Thyroid gland (tissue), 4 donors: ENCODE measurements around the gene ZNF627. TPM values are rescaled to one million over a fixed set of nuclear protein-coding genes. Genes with fewer than 3 reads are reported as not detected.
"Not testable (repeated sequence)": the region's sequence is repeated elsewhere in the genome, so short reads cannot be mapped to it uniquely, and the experiment has no call there.

Source experiments
- DNase-seq, 2 donors: peaks; one replicate each; pipeline ENCODE4 v3.0.0-alpha.2; 2019
- H3K27ac ChIP-seq, 3 donors: fragments of 200-600 bp; sonication (generic); 1 replicate in 2 of 3; 2 replicates in 1 of 3; pipeline ENCODE4 v1.5.1; 2016 to 2019; ENCODE audit warnings: mild to moderate bottlenecking in 1 of 3, moderate library complexity in 1 of 3
- H3K27me3 ChIP-seq: fragments of 200-600 bp; sonication (generic); one replicate; pipeline ENCODE4 v1.5.1; 2019
- H3K36me3 ChIP-seq, 2 donors: fragments of 200-600 bp; sonication (generic); one replicate each; pipeline ENCODE4 v1.5.1; 2016 to 2019
- H3K4me1 ChIP-seq, 2 donors: fragments of 200-600 bp; sonication (generic); one replicate each; pipeline ENCODE4 v1.5.1; 2017 to 2019
- H3K4me3 ChIP-seq, 3 donors: fragments of 200-600 bp; sonication (generic); replicated peaks in 1 of 3; 1 replicate in 2 of 3; 2 replicates in 1 of 3; pipeline ENCODE4 v1.5.1; 2016; ENCODE audit warnings: mild to moderate bottlenecking in 1 of 3
- H3K9me3 ChIP-seq: fragments of 200-600 bp; sonication (generic); one replicate; pipeline ENCODE4 v1.5.1; 2017
- POLR2A ChIP-seq, 2 donors: fragments of 450-650 bp; IDR thresholded peaks; one replicate each; pipeline ENCODE4 v1.6.1; 2017; ENCODE audit warnings: antibody characterized with exemption in 2 of 2, mild to moderate bottlenecking in 2 of 2, moderate library complexity in 1 of 2
- WGBS, 2 donors: methylation state at CpG; one replicate each; pipeline ENCODE4 v1.1.5; 2017; 5-methylcytosine and 5-hydroxymethylcytosine counted together
- intact Hi-C: fragments of 100-400 bp; cut with DNase I; formaldehyde crosslinking; loops from one replicate; pipeline ENCODE4 v1.15.1; 2023
- total RNA-seq, 4 donors: library from RNA; depleted of rRNA; stranded (reverse); fragments of >200 nt; gene quantifications; one replicate each; pipeline ENCODE4 v1.2.3, GENCODE V29; 2016
- TF ChIP-seq, protein P1 (sequence below), 6 experiments: fragments of 200-600 bp in 3 of 6; fragments of 450-650 bp in 3 of 6; sonication (generic) in 3 of 6; IDR thresholded peaks; one replicate each; pipeline ENCODE4 v1.5.1; 2016 to 2019; ENCODE audit warnings: antibody characterized with exemption in 6 of 6, mild to moderate bottlenecking in 2 of 6, inconsistent platforms in 1 of 6, moderate library complexity in 1 of 6

Gene ZNF627
- total RNA-seq, 4 donors from 2014 or later, result 14.5 to 24.3 (median 21.7) TPM

GRCh38 chr19:11612816-11613511 lies 15.7 kb downstream of the ZNF627 start:
- DNase-seq, result no peak
- Histone ChIP-seq H3K4me3 (no peak overlapping the region), H3K9me3 (no peaks in the 10 kb centered on the region), H3K27me3 (no peaks in the 10 kb centered on the region), H3K36me3 (peaks cover 27 to 34% of the 10 kb centered on the region in 2 donors), H3K27ac (no peak overlapping the region), H3K4me1 (peaks cover 0 to 9% of the 10 kb centered on the region in 2 donors)
- intact Hi-C loops, result no loop called here
- WGBS, 2 donors, result 96 to 98% methylated on average over 5 of the region's 5 CpGs
- TF ChIP-seq POLR2A (IDR thresholded peaks at IDR 0.05), result no peak

- H3K27ac ChIP-seq, result no peak overlapping the region
- H3K9me3 ChIP-seq, result no peaks in the 10 kb centered on the region
- no peaks in the 10 kb centered on the region for H3K4me1 ChIP-seq
- H3K27me3 ChIP-seq, result no peaks in the 10 kb centered on the region
- TF ChIP-seq POLR2A (IDR thresholded peaks at IDR 0.05), result no peak
- TF ChIP-seq, protein P1, sequence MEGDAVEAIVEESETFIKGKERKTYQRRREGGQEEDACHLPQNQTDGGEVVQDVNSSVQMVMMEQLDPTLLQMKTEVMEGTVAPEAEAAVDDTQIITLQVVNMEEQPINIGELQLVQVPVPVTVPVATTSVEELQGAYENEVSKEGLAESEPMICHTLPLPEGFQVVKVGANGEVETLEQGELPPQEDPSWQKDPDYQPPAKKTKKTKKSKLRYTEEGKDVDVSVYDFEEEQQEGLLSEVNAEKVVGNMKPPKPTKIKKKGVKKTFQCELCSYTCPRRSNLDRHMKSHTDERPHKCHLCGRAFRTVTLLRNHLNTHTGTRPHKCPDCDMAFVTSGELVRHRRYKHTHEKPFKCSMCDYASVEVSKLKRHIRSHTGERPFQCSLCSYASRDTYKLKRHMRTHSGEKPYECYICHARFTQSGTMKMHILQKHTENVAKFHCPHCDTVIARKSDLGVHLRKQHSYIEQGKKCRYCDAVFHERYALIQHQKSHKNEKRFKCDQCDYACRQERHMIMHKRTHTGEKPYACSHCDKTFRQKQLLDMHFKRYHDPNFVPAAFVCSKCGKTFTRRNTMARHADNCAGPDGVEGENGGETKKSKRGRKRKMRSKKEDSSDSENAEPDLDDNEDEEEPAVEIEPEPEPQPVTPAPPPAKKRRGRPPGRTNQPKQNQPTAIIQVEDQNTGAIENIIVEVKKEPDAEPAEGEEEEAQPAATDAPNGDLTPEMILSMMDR (IDR thresholded peaks at IDR 0.05), result no peak
- H3K36me3 ChIP-seq, result peaks cover 32 to 55% of the 10 kb centered on the region in 2 donors
- H3K4me3 ChIP-seq, result no peak overlapping the region
- 94 to 95% methylated on average over 19 of the region's 19 CpGs for WGBS, 2 donors
- intact Hi-C loops, result no loop called here
- no peak for DNase-seq
Observed at GRCh38 chr19:11617180-11618062, 20.1 kb downstream of the ZNF627 start.

DNA sequence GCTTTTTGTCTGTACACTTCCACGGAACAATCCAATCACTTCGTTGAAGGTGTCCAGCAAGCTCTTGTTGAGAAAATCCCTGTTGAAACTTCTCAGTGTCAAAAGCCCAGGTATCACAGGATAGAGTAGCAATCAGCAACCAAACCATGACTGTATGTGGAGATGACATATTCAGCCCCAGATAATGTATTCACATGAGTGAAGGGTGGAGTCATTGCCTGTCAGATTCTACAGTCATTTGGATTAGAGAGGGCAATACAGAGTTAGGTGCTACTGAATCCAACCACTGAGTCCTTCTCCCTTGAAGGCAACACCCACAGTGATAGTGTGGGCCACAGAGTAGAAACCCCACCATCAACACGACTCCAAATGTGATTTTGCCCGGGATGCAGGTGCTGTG lies 23.3 kb downstream of the ZNF627 start:
- DNase-seq, result no peak
- no peak overlapping the region for H3K27ac ChIP-seq
- no peak overlapping the region for H3K4me3 ChIP-seq
- TF ChIP-seq, protein P1 (IDR thresholded peaks at IDR 0.05), result no peak
- no peak for TF ChIP-seq POLR2A (IDR thresholded peaks at IDR 0.05)
- intact Hi-C loops, result no loop called here
- H3K36me3 ChIP-seq, result peaks cover 28 to 45% of the 10 kb centered on the region in 2 donors
- H3K9me3 ChIP-seq, result no peaks in the 10 kb centered on the region
- no peaks in the 10 kb centered on the region for H3K27me3 ChIP-seq
- H3K4me1 ChIP-seq, result peaks cover 6 to 21% of the 10 kb centered on the region in 2 donors
- WGBS, 2 donors, result 67 to 99% methylated on average over 4 of the region's 4 CpGs

- 58 to 60% methylated on average over 3 of the region's 3 CpGs for WGBS, 2 donors
- H3K27ac ChIP-seq, H3K27me3 ChIP-seq, H3K4me3 ChIP-seq, DNase-seq, H3K9me3 ChIP-seq, intact Hi-C loops: not testable (repeated sequence)
- Histone ChIP-seq H3K4me1 (peaks cover 6 to 26% of the 10 kb centered on the region in 2 donors), H3K36me3 (peaks cover 10 to 27% of the 10 kb centered on the region in 2 donors)
Observed at GRCh38 chr19:11622401-11622800, 25.1 kb downstream of the ZNF627 start.

DNA sequence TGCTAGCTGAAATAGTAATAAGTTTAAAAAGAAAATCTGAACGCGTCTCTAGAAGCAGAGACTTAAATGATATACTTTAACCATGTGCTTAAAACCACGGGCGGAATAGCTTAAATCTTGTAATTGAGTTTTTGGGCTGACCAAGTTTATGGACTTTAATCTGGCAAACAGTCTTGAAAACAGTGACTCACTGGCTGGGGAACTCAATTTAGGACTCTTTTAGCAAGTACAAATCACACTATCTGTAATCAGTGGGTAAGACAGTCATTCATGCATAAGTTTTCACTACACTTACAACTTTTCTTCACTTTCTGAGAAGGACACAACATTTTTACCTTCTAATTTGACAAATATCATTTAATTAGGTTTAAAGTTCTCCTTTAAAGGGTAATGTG lies 26.8 kb downstream of the ZNF627 start:
- WGBS, 2 donors, result 50 to 69% methylated on average over 4 of the region's 4 CpGs
- intact Hi-C loops, result no loop called here
- Histone ChIP-seq H3K36me3 (peaks cover 5 to 13% of the 10 kb centered on the region in 2 donors), H3K27me3 (no peaks in the 10 kb centered on the region), H3K9me3 (no peaks in the 10 kb centered on the region), H3K4me3 (no peak overlapping the region), H3K4me1 (peaks cover 6 to 26% of the 10 kb centered on the region in 2 donors), H3K27ac (peak overlapping the region in 1 of 3 donors; percentile 1)
- DNase-seq, result no peak
- TF ChIP-seq, protein P1 (IDR thresholded peaks at IDR 0.05), result no peak
- no peak for TF ChIP-seq POLR2A (IDR thresholded peaks at IDR 0.05)

- Histone ChIP-seq H3K9me3 (no peaks in the 10 kb centered on the region), H3K27me3 (no peaks in the 10 kb centered on the region), H3K4me3 (no peak overlapping the region), H3K36me3 (no peaks in the 10 kb centered on the region), H3K4me1 (peaks cover 6 to 26% of the 10 kb centered on the region in 2 donors), H3K27ac (no peak overlapping the region)
- WGBS, 2 donors, result 30 to 53% methylated on average over 15 of the region's 15 CpGs
- TF ChIP-seq POLR2A (IDR thresholded peaks at IDR 0.05), result no peak
- TF ChIP-seq, protein P1 (IDR thresholded peaks at IDR 0.05), result no peak
- intact Hi-C loops, result no loop called here
- DNase-seq, result peak; percentile 41 to 45
Observed at GRCh38 chr19:11626252-11626651, 29.0 kb downstream of the ZNF627 start.
